Activated naive CD8-positive, alpha-beta T cell treated with anti-CD3 and anti-CD28 coated beads, Interleukin-2, amount 10 ng/mL, durations not matched to agents 7 days and 5 days (primary cell): ENCODE measurements around the gene TUBB4A. TPM values are rescaled to one million over a fixed set of nuclear protein-coding genes. Genes with fewer than 3 reads are reported as not detected.

Experiments used
- ATAC-seq: fragments of 150-1000 bp; cut with Tn5 transposase; one replicate; pipeline ENCODE4 v1.10.0; 2021; ENCODE audit warnings: low read depth, moderate library complexity
- POLR2A ChIA-PET: fragments of 350-600 bp; sonication (Branson Sonifier 250); formaldehyde crosslinking; loops from one replicate; lab custom pipeline; 2021; ENCODE audit warnings: antibody characterized with exemption; lab: Charles Lee
- DNase-seq: peaks from one replicate; pipeline ENCODE4 v3.0.0; 2021
- H3K27ac Mint-ChIP-seq: one replicate; pipeline ENCODE4 v1.8.0; 2022; ENCODE audit warnings: mild to moderate bottlenecking, mixed read lengths
- H3K27me3 Mint-ChIP-seq: one replicate; pipeline ENCODE4 v1.8.0; 2022; ENCODE audit warnings: mild to moderate bottlenecking, moderate library complexity, mixed read lengths
- H3K36me3 Mint-ChIP-seq: one replicate; pipeline ENCODE4 v1.8.0; 2021; ENCODE audit warnings: mild to moderate bottlenecking, mixed read lengths
- H3K4me1 Mint-ChIP-seq: one replicate; pipeline ENCODE4 v1.8.0; 2021; ENCODE audit warnings: mixed read lengths
- H3K4me3 Mint-ChIP-seq: one replicate; pipeline ENCODE4 v1.8.0; 2022; ENCODE audit warnings: mild to moderate bottlenecking, moderate library complexity, mixed read lengths
- H3K9me3 Mint-ChIP-seq: one replicate; pipeline ENCODE4 v1.8.0; 2021; ENCODE audit warnings: mixed read lengths
- total RNA-seq, 2 experiments: library from RNA; stranded (reverse); gene quantifications; one replicate each; pipeline ENCODE4 v1.2.3, GENCODE V29; 2021

Gene TUBB4A
- total RNA-seq, 2 experiments from 2014 or later: 8.7 to 11.6 TPM

DNA sequence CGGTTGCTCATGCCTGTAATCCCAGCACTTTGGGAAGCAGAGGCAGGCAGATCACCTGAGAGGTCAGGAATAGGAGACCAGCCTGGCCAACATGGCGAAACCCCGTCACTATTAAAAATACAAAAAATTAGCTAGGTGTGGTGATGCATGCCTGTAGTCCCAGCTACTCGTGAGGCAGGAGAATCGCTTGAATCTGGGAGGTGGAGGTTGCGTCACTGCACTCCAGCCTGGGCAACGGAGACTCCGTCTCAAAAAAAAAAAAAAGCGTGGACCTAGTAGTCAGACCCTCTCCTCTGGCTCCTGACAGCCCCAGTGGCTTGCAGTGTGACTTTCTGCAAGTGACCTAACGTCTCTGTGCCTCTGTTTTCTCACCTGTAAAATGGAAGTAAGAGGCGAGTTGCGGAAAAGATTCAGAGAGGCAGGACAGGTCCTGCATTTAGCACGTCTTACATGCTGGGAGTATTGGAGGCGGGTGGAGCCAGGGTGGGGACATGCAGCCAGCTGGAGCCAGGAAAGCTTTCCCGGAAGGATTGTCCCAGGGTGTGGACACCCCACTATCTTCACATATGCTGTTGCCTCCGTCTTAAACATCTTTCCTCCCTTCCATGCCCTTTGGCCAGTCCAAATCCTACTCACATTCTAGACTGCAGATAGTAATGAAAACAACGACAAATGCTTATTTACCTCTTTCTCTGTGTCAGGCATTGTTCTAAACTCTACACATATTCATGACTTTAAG, 2.9 kb downstream of the TUBB4A start:
- Mint-ChIP-seq H3K36me3 (no peaks in the 10 kb centered on the region), H3K4me1 (peaks cover 19% of the 10 kb centered on the region), H3K4me3 (no peak overlapping the region), H3K9me3 (no peaks in the 10 kb centered on the region), H3K27ac (no peak overlapping the region), H3K27me3 (peaks cover 14% of the 10 kb centered on the region)
- POLR2A ChIA-PET: interaction anchor here (1.1 kb wide), 1 partner anchor 18 kb away, joined by 4 read pairs; no protein-coding TSS in a partner anchor
- DNase-seq (no peak), ATAC-seq (no peak)

DNA sequence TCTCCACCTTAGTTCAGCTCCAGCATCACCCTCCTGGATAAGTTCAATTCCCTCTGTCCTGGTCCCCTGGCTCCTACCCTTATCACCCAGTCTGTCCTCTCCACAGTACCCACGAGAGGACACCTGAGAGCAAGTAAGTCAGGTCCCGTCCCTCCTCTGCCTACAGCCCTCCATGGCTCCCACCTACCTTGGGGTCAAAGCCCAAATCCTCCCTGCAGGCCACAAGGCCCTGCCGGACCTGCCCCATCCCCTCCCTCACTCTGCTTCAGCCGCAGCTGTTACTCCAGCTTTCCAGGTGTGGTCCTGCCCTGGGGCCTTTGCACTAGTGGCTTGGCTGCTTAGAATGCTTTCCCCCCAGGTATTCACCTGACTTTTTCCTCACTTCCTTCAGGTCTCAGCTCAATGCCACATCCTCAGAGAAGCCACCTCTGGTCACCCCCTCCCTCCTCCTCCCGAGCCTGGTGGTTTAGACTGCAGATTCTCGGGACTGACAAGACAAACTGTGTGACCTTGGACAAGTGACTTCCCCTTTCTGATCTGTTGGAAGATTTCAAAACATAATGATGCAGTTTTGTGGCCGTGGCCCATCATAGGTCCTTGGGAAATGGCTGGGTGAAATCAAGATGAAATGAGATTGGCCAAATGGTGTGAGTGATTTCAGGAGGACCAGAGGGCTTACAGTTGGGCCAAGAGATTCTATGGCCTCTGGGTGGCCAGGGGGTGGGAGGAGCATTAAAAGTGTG, 3.6 kb downstream of the TUBB4A start:
- Mint-ChIP-seq H3K36me3 (no peaks in the 10 kb centered on the region), H3K27ac (peak overlapping the region; percentile 22), H3K4me1 (peaks cover 19% of the 10 kb centered on the region), H3K9me3 (no peaks in the 10 kb centered on the region), H3K27me3 (peaks cover 14% of the 10 kb centered on the region), H3K4me3 (peak overlapping the region; percentile 27)
- ATAC-seq (peak; percentile 21), DNase-seq (no peak)
- POLR2A ChIA-PET: no interaction called here

DNA sequence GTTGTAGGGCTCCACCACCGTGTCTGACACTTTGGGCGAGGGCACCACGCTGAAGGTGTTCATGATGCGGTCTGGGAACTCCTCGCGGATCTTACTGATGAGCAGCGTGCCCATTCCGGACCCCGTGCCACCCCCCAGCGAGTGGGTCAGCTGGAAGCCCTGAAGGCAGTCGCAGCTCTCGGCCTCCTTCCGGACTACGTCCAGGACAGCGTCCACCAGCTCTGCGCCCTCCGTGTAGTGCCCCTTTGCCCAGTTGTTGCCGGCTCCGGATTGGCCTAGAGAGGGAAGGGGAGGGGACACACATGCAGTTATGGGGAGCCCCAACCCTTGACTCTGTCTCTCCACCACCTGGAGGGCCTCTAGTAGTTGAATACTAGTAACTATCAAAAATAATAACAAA, 6.2 kb downstream of the TUBB4A start:
- DNase-seq (no peak), ATAC-seq (no peak)
- Mint-ChIP-seq H3K9me3 (peaks cover 6% of the 10 kb centered on the region), H3K36me3 (no peaks in the 10 kb centered on the region), H3K4me3 (no peak overlapping the region), H3K27me3 (peaks cover 5% of the 10 kb centered on the region), H3K27ac (no peak overlapping the region), H3K4me1 (peaks cover 13% of the 10 kb centered on the region)
- POLR2A ChIA-PET: no interaction called here

DNA sequence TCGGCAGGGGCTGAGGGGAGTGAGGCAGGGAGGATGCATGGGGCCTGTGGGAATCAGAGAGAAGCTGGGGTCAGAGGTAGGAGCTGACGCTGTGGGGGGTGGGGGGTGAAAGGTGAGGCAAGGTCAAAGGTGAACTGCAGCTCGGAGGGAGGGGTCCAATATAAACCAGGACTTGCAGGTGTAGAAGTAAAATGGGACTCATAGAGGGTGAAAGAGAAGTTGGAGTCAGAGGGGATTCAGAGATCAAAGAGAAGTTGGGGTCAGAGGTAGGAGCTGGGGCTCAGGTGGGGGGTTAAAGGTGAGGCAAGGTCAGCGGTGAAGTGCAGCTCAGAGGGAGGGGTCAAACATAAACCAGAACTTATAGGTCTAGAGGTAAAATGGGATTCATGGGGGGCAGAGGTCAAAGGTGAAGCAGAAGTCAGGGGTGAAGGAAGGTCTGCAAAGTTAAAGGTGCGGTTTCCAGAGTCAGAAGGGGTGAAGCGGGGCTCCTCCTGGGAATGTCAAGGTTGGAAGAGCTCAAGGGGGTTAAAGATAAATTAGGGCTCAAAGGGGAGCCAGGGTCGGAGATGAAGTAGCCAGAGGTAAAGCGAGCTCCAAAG, 7.6 kb downstream of the TUBB4A start:
- Mint-ChIP-seq H3K9me3 (peaks cover 6% of the 10 kb centered on the region), H3K27ac (no peak overlapping the region), H3K27me3 (no peaks in the 10 kb centered on the region), H3K4me3 (no peak overlapping the region), H3K36me3 (no peaks in the 10 kb centered on the region), H3K4me1 (peaks cover 18% of the 10 kb centered on the region)
- POLR2A ChIA-PET: no interaction called here
- DNase-seq: no peak
- ATAC-seq: no peak

DNA sequence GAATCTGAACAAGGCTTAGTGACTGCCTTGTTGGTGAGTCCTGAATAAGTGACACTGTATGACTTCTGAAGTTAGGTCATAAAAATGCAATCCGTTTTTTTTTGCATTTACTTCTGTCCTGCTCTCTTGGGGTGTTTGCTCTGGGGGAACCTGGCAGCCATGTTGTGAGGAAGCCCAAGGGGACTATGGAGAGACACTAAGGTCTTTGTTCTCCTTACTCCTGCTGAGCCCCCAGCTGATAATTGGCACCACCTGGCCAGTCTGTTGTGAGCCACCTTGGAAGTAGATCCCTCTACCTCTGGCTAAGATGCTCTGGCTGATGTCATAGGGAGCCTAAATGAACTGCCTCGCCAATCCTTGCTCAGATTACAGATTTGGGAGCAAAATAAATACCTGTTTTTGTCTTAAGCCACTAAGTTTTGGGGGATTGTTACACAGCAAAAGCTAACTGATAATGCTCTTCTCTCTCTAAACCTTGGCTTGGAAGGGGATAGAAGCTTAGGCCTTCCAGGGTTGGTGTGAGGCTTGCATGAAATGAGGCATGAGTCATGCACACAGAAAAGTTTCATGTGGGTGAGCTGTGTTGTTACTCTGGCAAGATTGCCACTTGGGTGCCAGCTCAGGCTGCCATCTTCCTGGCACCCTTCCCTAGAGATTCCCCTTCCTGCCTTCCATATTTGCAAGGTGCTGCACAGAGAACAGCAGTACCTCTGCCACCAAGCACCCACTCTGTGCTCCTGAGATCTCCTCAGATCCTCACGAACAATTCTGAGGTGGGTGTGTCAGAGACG, 10.1 kb downstream of the TUBB4A start:
- ATAC-seq (no peak), DNase-seq (no peak)
- H3K9me3 Mint-ChIP-seq: peaks cover 6% of the 10 kb centered on the region
- POLR2A ChIA-PET: interaction anchor here (0.7 to 2.3 kb wide), 2 partner anchors 10 to 29 kb away, joined by 3 to 11 read pairs; partner anchors contain the start of gene DENND1C
- peaks cover 11% of the 10 kb centered on the region for H3K4me1 Mint-ChIP-seq
- H3K27me3 Mint-ChIP-seq: no peaks in the 10 kb centered on the region
- H3K36me3 Mint-ChIP-seq: no peaks in the 10 kb centered on the region
- no peak overlapping the region for H3K27ac Mint-ChIP-seq
- no peak overlapping the region for H3K4me3 Mint-ChIP-seq

DNA sequence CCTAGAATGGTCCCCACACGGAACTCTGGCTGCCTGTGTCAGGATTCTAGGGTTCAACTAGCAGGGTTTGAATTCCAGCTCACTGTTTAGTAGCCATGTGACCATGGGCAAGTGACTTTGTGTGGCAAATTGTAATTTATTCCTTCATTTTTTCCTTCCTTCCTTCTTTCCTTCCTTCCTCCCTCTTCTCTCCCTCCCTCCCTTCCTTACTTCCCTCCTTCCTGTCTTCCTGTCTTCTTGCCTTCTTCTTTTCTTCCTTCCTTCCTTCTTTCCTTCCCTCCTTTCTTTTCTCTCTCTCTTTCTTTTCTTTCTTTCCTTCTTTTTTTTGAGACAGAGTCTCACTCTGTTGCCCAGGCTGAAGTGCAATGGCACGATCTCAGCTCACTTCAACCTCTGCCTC, 12.0 kb downstream of the TUBB4A start:
- no peak for ATAC-seq
- Mint-ChIP-seq H3K4me3 (peak overlapping the region; percentile 70), H3K27ac (peak overlapping the region; percentile 79), H3K27me3 (no peaks in the 10 kb centered on the region), H3K4me1 (peaks cover 11% of the 10 kb centered on the region), H3K36me3 (no peaks in the 10 kb centered on the region), H3K9me3 (peaks cover 6% of the 10 kb centered on the region)
- DNase-seq: no peak
- POLR2A ChIA-PET: interaction anchor here (0.7 to 2.3 kb wide), 3 partner anchors 9 to 17 kb away, joined by 3 to 11 read pairs (median 3); partner anchors contain the start of gene DENND1C

DNA sequence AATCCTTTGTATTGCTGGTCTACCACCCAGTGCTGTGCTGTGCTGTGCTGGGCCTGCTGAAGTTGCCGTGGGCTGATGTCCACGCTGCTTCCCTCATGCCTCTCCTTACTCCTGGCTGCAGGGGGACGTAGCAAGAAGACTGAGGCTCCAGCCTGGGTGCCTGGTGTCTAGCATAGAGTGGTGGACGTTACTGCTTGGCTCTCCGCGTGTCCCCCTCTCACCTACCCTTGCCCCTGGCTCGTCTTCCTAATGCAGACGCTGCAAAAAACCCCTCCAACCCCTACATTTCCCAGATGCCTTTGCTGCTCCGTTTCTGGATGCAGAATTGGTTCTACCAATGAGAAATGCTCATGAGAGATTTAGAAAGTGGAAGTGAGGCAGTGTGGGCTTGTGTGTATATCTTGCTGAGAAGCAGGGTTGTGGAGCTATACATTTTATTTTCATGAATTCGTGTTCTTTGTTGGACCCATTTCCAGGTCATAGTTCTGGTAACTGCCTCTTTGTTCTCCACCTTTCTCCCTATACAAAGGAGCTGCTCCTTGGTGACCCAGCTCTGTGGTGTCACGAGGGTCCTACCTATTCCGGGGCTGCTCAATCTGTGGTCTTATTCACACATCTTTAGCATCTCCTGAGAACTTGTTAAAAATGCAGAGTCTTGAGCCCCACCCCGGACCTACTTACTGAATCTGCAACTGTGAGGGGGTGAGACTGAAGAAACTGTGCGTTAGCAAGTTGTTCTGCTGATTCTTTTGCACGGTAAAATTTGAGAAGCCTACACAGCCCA, 12.6 kb downstream of the TUBB4A start:
- DNase-seq (no peak), ATAC-seq (peak; percentile 76)
- peaks cover 11% of the 10 kb centered on the region for H3K4me1 Mint-ChIP-seq
- H3K9me3 Mint-ChIP-seq: peaks cover 6% of the 10 kb centered on the region
- no peaks in the 10 kb centered on the region for H3K36me3 Mint-ChIP-seq
- H3K4me3 Mint-ChIP-seq: peak overlapping the region; percentile 70
- H3K27ac Mint-ChIP-seq: peak overlapping the region; percentile 79
- H3K27me3 Mint-ChIP-seq: no peaks in the 10 kb centered on the region
- POLR2A ChIA-PET: interaction anchor here (0.7 to 1.3 kb wide), 3 partner anchors 9 to 180 kb away, joined by 3 to 4 read pairs (median 3); no protein-coding TSS in a partner anchor

DNA sequence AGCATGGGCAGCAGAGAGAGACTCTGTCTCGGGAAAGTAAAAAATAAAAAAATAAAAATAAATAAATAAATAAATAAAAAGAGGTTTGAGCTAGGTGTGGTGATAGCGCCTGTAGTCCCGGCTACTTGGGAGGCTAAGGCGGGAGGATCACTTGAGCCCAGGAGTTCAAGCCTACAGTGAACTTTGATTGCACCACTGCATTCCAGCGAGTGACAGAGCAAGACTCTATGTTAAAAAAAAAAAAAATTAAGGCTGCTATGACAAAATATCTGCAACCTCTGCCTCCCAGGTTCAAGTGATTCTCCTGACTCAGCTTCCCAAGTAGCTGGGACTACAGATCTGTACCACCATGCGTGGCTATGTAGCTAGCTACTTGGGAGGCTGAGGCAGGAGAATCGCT, 17.3 kb downstream of the TUBB4A start:
- no peaks in the 10 kb centered on the region for H3K27me3 Mint-ChIP-seq
- no peak for DNase-seq
- H3K4me1 Mint-ChIP-seq: peaks cover 28% of the 10 kb centered on the region
- no peak overlapping the region for H3K4me3 Mint-ChIP-seq
- ATAC-seq: no peak
- H3K36me3 Mint-ChIP-seq: peaks cover 8% of the 10 kb centered on the region
- POLR2A ChIA-PET: no interaction called here
- no peak overlapping the region for H3K27ac Mint-ChIP-seq
- no peaks in the 10 kb centered on the region for H3K9me3 Mint-ChIP-seq

DNA sequence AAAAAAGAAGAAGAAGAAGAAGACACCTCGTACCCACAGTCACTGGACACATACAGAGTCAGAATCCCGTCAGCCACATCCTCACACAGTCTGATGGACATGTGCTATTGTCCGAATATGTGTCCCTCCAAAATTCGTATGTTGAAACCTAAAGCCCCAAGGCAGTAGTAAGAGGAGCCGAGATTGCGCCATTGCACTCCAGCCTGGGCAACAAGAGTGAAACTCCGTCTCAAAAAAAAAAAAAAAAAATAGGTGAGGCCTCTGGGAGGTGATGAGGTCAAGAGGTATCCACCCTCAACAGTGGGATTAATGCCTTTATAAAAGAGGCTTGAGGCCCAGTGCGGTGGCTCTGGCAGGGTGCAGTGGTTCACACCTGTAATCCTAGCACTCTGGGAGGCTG, 17.9 kb downstream of the TUBB4A start:
- Mint-ChIP-seq H3K27ac (no peak overlapping the region), H3K9me3 (no peaks in the 10 kb centered on the region), H3K36me3 (peaks cover 9% of the 10 kb centered on the region), H3K4me1 (peaks cover 26% of the 10 kb centered on the region), H3K27me3 (no peaks in the 10 kb centered on the region), H3K4me3 (no peak overlapping the region)
- no peak for DNase-seq
- no peak for ATAC-seq
- POLR2A ChIA-PET: no interaction called here

DNA sequence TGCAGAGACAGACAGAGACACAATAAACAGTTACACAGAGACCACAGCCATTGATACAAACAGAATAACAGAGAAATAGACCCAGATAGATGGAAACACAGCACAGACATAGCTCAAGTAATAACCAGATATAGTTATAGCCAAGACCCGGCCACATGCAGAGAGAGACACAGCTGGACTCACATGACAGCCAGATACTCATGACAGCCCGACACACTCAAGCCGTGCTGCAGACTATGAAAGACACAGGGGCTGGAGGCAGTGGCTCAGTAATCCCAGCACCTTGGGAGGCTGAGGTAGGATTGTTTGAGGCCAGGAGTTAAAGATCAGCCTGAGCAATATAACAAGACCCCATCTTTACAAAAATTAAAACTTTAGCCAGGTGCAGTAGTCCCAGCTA, 18.9 kb downstream of the TUBB4A start:
- no peak for ATAC-seq
- no peak for DNase-seq
- no peak overlapping the region for H3K4me3 Mint-ChIP-seq
- peaks cover 9% of the 10 kb centered on the region for H3K36me3 Mint-ChIP-seq
- no peaks in the 10 kb centered on the region for H3K27me3 Mint-ChIP-seq
- POLR2A ChIA-PET: no interaction called here
- peak overlapping the region; percentile 3 for H3K27ac Mint-ChIP-seq
- H3K4me1 Mint-ChIP-seq: peaks cover 24% of the 10 kb centered on the region
- H3K9me3 Mint-ChIP-seq: no peaks in the 10 kb centered on the region

DNA sequence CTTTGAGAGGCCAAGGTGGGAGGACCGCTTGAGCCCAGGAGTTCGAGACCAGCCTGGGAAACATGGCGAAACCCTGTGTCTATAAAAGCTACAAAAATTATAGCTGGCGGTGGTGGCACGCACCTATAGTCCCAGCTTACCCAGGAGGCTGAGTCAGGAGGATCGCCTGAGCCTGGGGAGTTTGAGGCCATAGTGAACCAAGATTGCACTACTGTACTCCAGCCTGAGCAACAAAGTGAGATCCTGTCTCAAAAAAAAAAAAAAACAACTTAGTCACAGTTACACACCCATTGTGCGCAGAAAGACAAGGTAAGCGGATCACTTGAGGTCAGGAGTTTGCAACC, 19.8 kb downstream of the TUBB4A start:
- H3K27ac Mint-ChIP-seq: peak overlapping the region; percentile 99
- ATAC-seq: no peak
- DNase-seq: no peak
- peaks cover 24% of the 10 kb centered on the region for H3K4me1 Mint-ChIP-seq
- POLR2A ChIA-PET: interaction anchor here (1.0 to 2.3 kb wide), 9 partner anchors 9 to 179 kb away, joined by 3 to 26 read pairs (median 8); partner anchors contain the start of genes CRB3, KHSRP, SLC25A23 and TUBB4A
- no peaks in the 10 kb centered on the region for H3K9me3 Mint-ChIP-seq
- peak overlapping the region; percentile 100 for H3K4me3 Mint-ChIP-seq
- H3K36me3 Mint-ChIP-seq: peaks cover 10% of the 10 kb centered on the region
- H3K27me3 Mint-ChIP-seq: no peaks in the 10 kb centered on the region
